Natural killer cell (primary cell): ENCODE data around the gene NUP98. TPM values are rescaled to one million over a fixed set of nuclear protein-coding genes. Genes with fewer than 3 reads are reported as not detected.
"Not testable (repeated sequence)": the region's sequence is repeated elsewhere in the genome, so short reads cannot be mapped to it uniquely, and the experiment has no call there.

ENCODE experiments used
- ATAC-seq, 3 donors: fragments of 150-1000 bp in 2 of 3; fragments of 200-7000 bp in 1 of 3; cut with Tn5 transposase; 1 replicate in 1 of 3; 2 replicates in 2 of 3; pipeline ENCODE4 v1.10.0; 2021; ENCODE audit warnings: mild to moderate bottlenecking in 2 of 3, moderate library complexity in 2 of 3
- DNase-seq, 2 donors: peaks; one replicate each; pipeline versions ENCODE4 v3.0.0 to v3.0.0-alpha.2; 2013 to 2021; ENCODE audit warnings: mixed read lengths in 1 of 2
- H3K27ac ChIP-seq: one replicate; pipeline ENCODE4 v1.5.1; 2013; ENCODE audit warnings: mild to moderate bottlenecking, low read length
- H3K27me3 ChIP-seq: one replicate; pipeline ENCODE4 v1.6.1; 2013; ENCODE audit warnings: low read length; ENCODE audit not compliant: control insufficient read depth, insufficient read depth
- H3K36me3 ChIP-seq: one replicate; pipeline ENCODE4 v1.6.1; 2013; ENCODE audit warnings: low read length; ENCODE audit not compliant: control insufficient read depth, insufficient read depth
- H3K4me1 ChIP-seq: one replicate; pipeline ENCODE4 v1.6.1; 2013; ENCODE audit warnings: low read length; ENCODE audit not compliant: control insufficient read depth, insufficient read depth
- H3K4me3 ChIP-seq: one replicate; pipeline ENCODE4 v1.5.1; 2013; ENCODE audit warnings: low read length
- H3K9me3 ChIP-seq: one replicate; pipeline ENCODE4 v1.6.1; 2013; ENCODE audit warnings: low read length; ENCODE audit not compliant: control insufficient read depth, insufficient read depth
- H3K27ac Mint-ChIP-seq, 2 donors: one replicate each; pipeline ENCODE4 v1.8.0; 2022; ENCODE audit warnings: mild to moderate bottlenecking in 2 of 2, mixed read lengths in 2 of 2, moderate library complexity in 1 of 2
- H3K27me3 Mint-ChIP-seq, 2 donors: one replicate each; pipeline ENCODE4 v1.8.0; 2022; ENCODE audit warnings: low read depth in 2 of 2, mixed read lengths in 2 of 2
- H3K36me3 Mint-ChIP-seq: one replicate; pipeline ENCODE4 v1.8.0; 2022; ENCODE audit warnings: mixed read lengths
- H3K4me1 Mint-ChIP-seq, 2 donors: one replicate each; pipeline ENCODE4 v1.8.0; 2022; ENCODE audit warnings: mixed read lengths in 2 of 2
- H3K4me3 Mint-ChIP-seq: one replicate; pipeline ENCODE4 v1.8.0; 2022; ENCODE audit warnings: mild to moderate bottlenecking, moderate library complexity, mixed read lengths
- H3K9me3 Mint-ChIP-seq, 2 donors: one replicate each; pipeline ENCODE4 v1.8.0; 2022; ENCODE audit warnings: mixed read lengths in 2 of 2
- WGBS: methylation state at CpG from one replicate; pipeline ENCODE4 v1.1.7; 2013; ENCODE audit warnings: missing lambda C conversion rate; ENCODE audit not compliant: insufficient coverage; 5-methylcytosine and 5-hydroxymethylcytosine counted together
- intact Hi-C: fragments of 100-400 bp; cut with micrococcal nuclease; formaldehyde crosslinking; loops from one replicate; pipeline ENCODE4 v1.14.2; 2022
- total RNA-seq, 4 donors: library from RNA; stranded (reverse); fragments of 120-200 nt in 1 of 4; gene quantifications; one replicate each; pipeline versions ENCODE4 v1.2.3 to v1.2.4, GENCODE V29; 2013 to 2022
- TF ChIP-seq, protein P1 (sequence below): fragments of 200-600 bp; IDR thresholded peaks from one replicate; pipeline ENCODE4 v1.8.0; 2022; ENCODE audit warnings: antibody characterized with exemption

Gene NUP98
- total RNA-seq, 3 donors from 2014 or later (not counting 1 experiment from before 2014, with no cell fraction given) = 88.5 to 103 (median 92.8) TPM

DNA sequence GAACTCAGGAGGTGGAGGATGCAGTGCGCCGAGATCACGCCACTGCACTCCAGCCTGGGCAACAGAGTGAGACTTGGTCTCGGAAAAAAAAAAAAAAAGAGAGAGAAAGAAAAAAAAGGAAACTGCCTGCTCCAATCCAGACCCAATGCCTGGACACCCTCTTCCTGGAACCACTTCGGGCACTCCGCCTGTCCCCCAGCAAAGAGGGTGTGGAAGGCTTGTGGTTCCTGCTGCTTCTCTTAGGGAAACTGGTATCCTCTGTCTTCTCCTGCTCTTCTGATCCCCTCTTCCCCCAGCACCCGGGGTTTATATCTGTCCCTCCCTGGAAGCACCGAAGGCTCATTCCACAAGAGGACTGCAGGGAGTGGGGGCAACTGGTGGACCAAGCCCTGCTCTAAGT, 139.1 kb downstream of the NUP98 start:
- 92% methylated on average over 8 of the region's 8 CpGs for WGBS
- ATAC-seq (no peak), DNase-seq (no peak)
- Mint-ChIP-seq H3K9me3 (no peaks in the 10 kb centered on the region), H3K27me3 (peaks cover 0 to 6% of the 10 kb centered on the region in 2 donors), H3K4me3 (no peak overlapping the region), H3K4me1 (no peaks in the 10 kb centered on the region), H3K36me3 (no peaks in the 10 kb centered on the region), H3K27ac (no peak overlapping the region)
- TF ChIP-seq, protein P1, sequence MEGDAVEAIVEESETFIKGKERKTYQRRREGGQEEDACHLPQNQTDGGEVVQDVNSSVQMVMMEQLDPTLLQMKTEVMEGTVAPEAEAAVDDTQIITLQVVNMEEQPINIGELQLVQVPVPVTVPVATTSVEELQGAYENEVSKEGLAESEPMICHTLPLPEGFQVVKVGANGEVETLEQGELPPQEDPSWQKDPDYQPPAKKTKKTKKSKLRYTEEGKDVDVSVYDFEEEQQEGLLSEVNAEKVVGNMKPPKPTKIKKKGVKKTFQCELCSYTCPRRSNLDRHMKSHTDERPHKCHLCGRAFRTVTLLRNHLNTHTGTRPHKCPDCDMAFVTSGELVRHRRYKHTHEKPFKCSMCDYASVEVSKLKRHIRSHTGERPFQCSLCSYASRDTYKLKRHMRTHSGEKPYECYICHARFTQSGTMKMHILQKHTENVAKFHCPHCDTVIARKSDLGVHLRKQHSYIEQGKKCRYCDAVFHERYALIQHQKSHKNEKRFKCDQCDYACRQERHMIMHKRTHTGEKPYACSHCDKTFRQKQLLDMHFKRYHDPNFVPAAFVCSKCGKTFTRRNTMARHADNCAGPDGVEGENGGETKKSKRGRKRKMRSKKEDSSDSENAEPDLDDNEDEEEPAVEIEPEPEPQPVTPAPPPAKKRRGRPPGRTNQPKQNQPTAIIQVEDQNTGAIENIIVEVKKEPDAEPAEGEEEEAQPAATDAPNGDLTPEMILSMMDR = no peak
- H3K27me3 ChIP-seq = no peaks in the 10 kb centered on the region
- no peak overlapping the region for H3K4me3 ChIP-seq
- intact Hi-C loops = no loop called here
- no peak overlapping the region for H3K27ac ChIP-seq
- no peaks in the 10 kb centered on the region for H3K4me1 ChIP-seq
- no peaks in the 10 kb centered on the region for H3K36me3 ChIP-seq
- no peaks in the 10 kb centered on the region for H3K9me3 ChIP-seq

DNA sequence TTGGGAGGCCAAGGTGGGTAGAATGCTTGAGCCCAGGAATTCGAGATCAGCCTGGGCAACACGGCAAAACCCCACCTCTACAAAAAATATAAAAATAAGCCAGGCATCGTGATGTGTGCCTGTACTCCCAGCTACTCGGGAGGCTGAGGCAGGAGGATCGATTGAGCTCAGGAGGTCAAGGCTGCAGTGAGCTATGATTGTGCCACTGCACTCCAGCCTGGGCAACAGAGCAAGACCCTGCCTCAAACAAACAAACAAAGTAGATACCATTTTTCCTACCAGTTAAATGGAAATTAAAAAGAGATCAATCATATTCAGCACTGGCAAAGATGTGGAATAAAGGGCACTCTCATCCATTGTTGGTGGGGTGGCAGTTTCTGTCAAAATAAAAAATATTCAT, 140.0 kb downstream of the NUP98 start:
- H3K9me3 ChIP-seq, H3K4me1 Mint-ChIP-seq, H3K36me3 ChIP-seq, H3K4me3 Mint-ChIP-seq, H3K4me3 ChIP-seq, H3K27me3 ChIP-seq, H3K36me3 Mint-ChIP-seq, DNase-seq, H3K27ac Mint-ChIP-seq, ATAC-seq, H3K27me3 Mint-ChIP-seq, H3K27ac ChIP-seq, intact Hi-C loops, H3K4me1 ChIP-seq, H3K9me3 Mint-ChIP-seq: not testable (repeated sequence)
- WGBS = 92% methylated on average over 5 of the region's 5 CpGs

DNA sequence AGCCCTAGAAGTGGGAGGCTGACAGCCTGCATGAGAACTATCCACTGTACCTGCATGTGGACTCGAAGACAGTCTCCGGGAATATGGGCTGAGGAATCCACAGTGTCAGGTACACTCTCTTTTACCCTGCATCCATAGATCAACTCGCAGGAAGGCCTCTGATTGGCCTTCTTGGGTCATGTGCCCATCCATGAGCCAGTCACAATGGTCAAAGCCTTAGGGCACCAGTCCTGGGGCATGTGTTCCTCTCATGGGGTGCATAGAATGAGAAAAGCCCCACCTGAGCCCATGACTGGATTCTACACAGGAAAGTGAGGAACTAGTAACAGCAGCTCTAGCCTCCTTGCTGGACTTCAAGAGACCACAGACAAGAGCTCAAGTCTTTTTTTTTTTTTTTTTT, 141.8 kb downstream of the NUP98 start:
- Histone ChIP-seq H3K9me3 (no peaks in the 10 kb centered on the region), H3K4me3 (no peak overlapping the region), H3K36me3 (no peaks in the 10 kb centered on the region), H3K4me1 (no peaks in the 10 kb centered on the region), H3K27me3 (no peaks in the 10 kb centered on the region), H3K27ac (no peak overlapping the region)
- Mint-ChIP-seq H3K27ac (no peak overlapping the region), H3K27me3 (peaks cover 0 to 14% of the 10 kb centered on the region in 2 donors), H3K36me3 (no peaks in the 10 kb centered on the region), H3K4me1 (no peaks in the 10 kb centered on the region), H3K4me3 (no peak overlapping the region), H3K9me3 (no peaks in the 10 kb centered on the region)
- WGBS = 90% methylated on average over 3 of the region's 3 CpGs
- TF ChIP-seq, protein P1 = no peak
- ATAC-seq = no peak
- no peak for DNase-seq
- intact Hi-C loops = no loop called here

DNA sequence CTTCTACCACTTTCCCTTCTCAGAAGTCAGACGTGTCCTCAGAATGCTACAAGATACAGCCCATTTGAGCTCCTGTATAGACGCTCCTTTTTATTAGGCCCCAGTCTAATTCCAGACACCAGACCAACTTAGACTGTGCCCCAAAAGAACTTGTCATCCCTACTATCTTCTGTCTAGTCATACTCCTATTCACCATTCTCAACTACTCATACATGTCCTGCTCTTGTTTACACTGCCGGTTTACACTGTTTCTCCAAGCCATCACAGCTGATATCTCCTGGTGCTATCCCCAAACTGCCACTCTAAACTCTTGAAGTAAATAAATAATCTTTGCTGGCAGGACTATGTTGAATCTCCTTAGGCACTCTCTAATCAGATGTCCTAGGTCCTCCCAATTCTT, 144.8 kb downstream of the NUP98 start:
- H3K36me3 Mint-ChIP-seq, H3K36me3 ChIP-seq, H3K9me3 Mint-ChIP-seq, ATAC-seq, DNase-seq, intact Hi-C loops, H3K9me3 ChIP-seq, H3K4me3 Mint-ChIP-seq, H3K27me3 ChIP-seq, H3K27ac Mint-ChIP-seq, H3K4me1 Mint-ChIP-seq, H3K4me3 ChIP-seq, H3K4me1 ChIP-seq, H3K27ac ChIP-seq: not testable (repeated sequence)
- peaks cover 21 to 25% of the 10 kb centered on the region in 2 donors for H3K27me3 Mint-ChIP-seq
- WGBS = 87% methylated on average over 2 of the region's 3 CpGs

DNA sequence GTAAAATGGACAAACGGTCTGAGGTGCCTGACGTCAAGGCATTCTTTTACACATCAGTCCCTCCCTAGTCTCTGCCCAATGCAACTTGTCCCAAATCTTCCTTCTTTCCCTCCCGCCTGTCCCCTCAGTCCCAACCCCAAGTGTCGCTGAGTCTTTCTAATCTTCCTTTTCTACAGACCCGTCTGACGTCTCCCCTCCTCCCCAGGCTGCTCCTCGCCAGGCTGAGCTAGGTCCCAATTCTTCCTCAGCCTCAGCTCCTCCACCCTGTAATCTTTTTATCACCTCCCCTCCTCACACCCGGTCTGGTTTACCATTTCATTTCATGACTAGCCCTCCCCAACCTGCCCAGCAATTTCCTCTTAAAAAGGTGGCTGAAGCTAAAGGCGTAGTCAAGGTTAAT, 148.0 kb downstream of the NUP98 start:
- H3K9me3 ChIP-seq, H3K4me3 Mint-ChIP-seq, H3K27ac ChIP-seq, DNase-seq, H3K4me1 Mint-ChIP-seq, intact Hi-C loops, H3K36me3 Mint-ChIP-seq, H3K27me3 ChIP-seq, H3K4me1 ChIP-seq, H3K9me3 Mint-ChIP-seq, H3K36me3 ChIP-seq, H3K4me3 ChIP-seq, ATAC-seq, H3K27ac Mint-ChIP-seq: not testable (repeated sequence)
- H3K27me3 Mint-ChIP-seq = peaks cover 33 to 46% of the 10 kb centered on the region in 2 donors
- 57% methylated on average over 9 of the region's 9 CpGs for WGBS

GRCh38 chr11:3648843-3649242, 148.5 kb downstream of the NUP98 start:
- H3K4me1 Mint-ChIP-seq, H3K4me1 ChIP-seq, H3K9me3 Mint-ChIP-seq, H3K9me3 ChIP-seq, intact Hi-C loops, ATAC-seq, H3K36me3 Mint-ChIP-seq, H3K4me3 Mint-ChIP-seq, H3K36me3 ChIP-seq, H3K27ac ChIP-seq, H3K27me3 ChIP-seq, H3K4me3 ChIP-seq, H3K27ac Mint-ChIP-seq, DNase-seq: not testable (repeated sequence)
- peaks cover 36 to 49% of the 10 kb centered on the region in 2 donors for H3K27me3 Mint-ChIP-seq
- 84% methylated on average over 13 of the region's 13 CpGs for WGBS
